ENCODE data around the gene PTGER3. TPM values are rescaled to one million over a fixed set of nuclear protein-coding genes. Genes with fewer than 3 reads are reported as not detected.

PTGER3 gene
- total RNA-seq, 5 donors from 2014 or later (not counting 1 experiment from before 2014, with no cell fraction given) = 0.10 to 0.53 (median 0.31) TPM; not detected in 1

- H3K4me1 Mint-ChIP-seq = no peaks in the 10 kb centered on the region
- H3K9me3 ChIP-seq = no peaks in the 10 kb centered on the region
- ChIA-PET POLR2A (no interaction called here), CTCF (no interaction called here)
- H3K4me1 ChIP-seq (ENCODE audit: control insufficient read depth in 1 of 2, extremely low read depth in 1 of 2, insufficient read depth in 2 of 2, low read length in 2 of 2) = no peaks in the 10 kb centered on the region
- no peaks in the 10 kb centered on the region for H3K27me3 ChIP-seq (replicated peaks in 1 of 2; ENCODE audit: control insufficient read depth in 2 of 2, extremely low read depth in 1 of 2, insufficient read depth in 2 of 2, low read length in 1 of 2)
- ATAC-seq (replicated peaks in 1 of 4) (no peak), DNase-seq (no peak)
- H3K27me3 Mint-ChIP-seq = peaks cover 3 to 9% of the 10 kb centered on the region in 2 donors
- no peak overlapping the region for H3K27ac Mint-ChIP-seq
- H3K36me3 ChIP-seq (ENCODE audit: control insufficient read depth in 2 of 2, extremely low read depth in 1 of 2, insufficient read depth in 1 of 2, low read length in 1 of 2) = no peaks in the 10 kb centered on the region
- H3K4me3 ChIP-seq (ENCODE audit: control insufficient read depth in 1 of 2, extremely low read depth in 1 of 2, low read length in 1 of 2) = no peak overlapping the region
- no peaks in the 10 kb centered on the region for H3K9me3 Mint-ChIP-seq
- no peak overlapping the region for H3K27ac ChIP-seq (ENCODE audit: low read length)
- no CpG with 5 or more reads among the region's 2 CpGs for WGBS (ENCODE audit: insufficient coverage)
- no peaks in the 10 kb centered on the region for H3K36me3 Mint-ChIP-seq
- no peak overlapping the region for H3K4me3 Mint-ChIP-seq
Observed at GRCh38 chr1:71001624-71002023, 46.0 kb downstream of the PTGER3 start.

GRCh38 chr1:70997793-70998192 is 49.8 kb downstream of the PTGER3 start:
- peaks cover 3 to 10% of the 10 kb centered on the region in 2 donors for H3K27me3 Mint-ChIP-seq
- no peaks in the 10 kb centered on the region for H3K4me1 Mint-ChIP-seq
- no peak overlapping the region for H3K4me3 Mint-ChIP-seq
- H3K36me3 ChIP-seq (ENCODE audit: control insufficient read depth in 2 of 2, extremely low read depth in 1 of 2, insufficient read depth in 1 of 2, low read length in 1 of 2) = no peaks in the 10 kb centered on the region
- no peaks in the 10 kb centered on the region for H3K9me3 ChIP-seq
- no peak overlapping the region for H3K4me3 ChIP-seq (ENCODE audit: control insufficient read depth in 1 of 2, extremely low read depth in 1 of 2, low read length in 1 of 2)
- H3K27ac Mint-ChIP-seq = no peak overlapping the region
- no peaks in the 10 kb centered on the region for H3K27me3 ChIP-seq (replicated peaks in 1 of 2; ENCODE audit: control insufficient read depth in 2 of 2, extremely low read depth in 1 of 2, insufficient read depth in 2 of 2, low read length in 1 of 2)
- H3K36me3 Mint-ChIP-seq = no peaks in the 10 kb centered on the region
- DNase-seq = no peak
- WGBS (ENCODE audit: insufficient coverage) = no CpG with 5 or more reads among the region's 1 CpG
- no peak for ATAC-seq (replicated peaks in 1 of 4)
- H3K9me3 Mint-ChIP-seq = no peaks in the 10 kb centered on the region
- H3K27ac ChIP-seq (ENCODE audit: low read length) = no peak overlapping the region
- H3K4me1 ChIP-seq (ENCODE audit: control insufficient read depth in 1 of 2, extremely low read depth in 1 of 2, insufficient read depth in 2 of 2, low read length in 2 of 2) = peaks cover 0 to 3% of the 10 kb centered on the region in 2 experiments
- POLR2A ChIA-PET = no interaction called here
- CTCF ChIA-PET = interaction anchor here in 1 of 2 donors (0.6 kb wide), 1 partner anchor 21 kb away, joined by 3 read pairs; no protein-coding TSS in a partner anchor

GRCh38 chr1:70994753-70995268 is 52.8 kb downstream of the PTGER3 start:
- H3K9me3 Mint-ChIP-seq = no peaks in the 10 kb centered on the region
- Histone ChIP-seq H3K36me3 (ENCODE audit: control insufficient read depth in 2 of 2, extremely low read depth in 1 of 2, insufficient read depth in 1 of 2, low read length in 1 of 2) (no peaks in the 10 kb centered on the region), H3K4me1 (ENCODE audit: control insufficient read depth in 1 of 2, extremely low read depth in 1 of 2, insufficient read depth in 2 of 2, low read length in 2 of 2) (peaks cover 0 to 3% of the 10 kb centered on the region in 2 experiments), H3K27me3 (replicated peaks in 1 of 2; ENCODE audit: control insufficient read depth in 2 of 2, extremely low read depth in 1 of 2, insufficient read depth in 2 of 2, low read length in 1 of 2) (no peaks in the 10 kb centered on the region), H3K27ac (ENCODE audit: low read length) (no peak overlapping the region), H3K4me3 (ENCODE audit: control insufficient read depth in 1 of 2, extremely low read depth in 1 of 2, low read length in 1 of 2) (no peak overlapping the region), H3K9me3 (no peaks in the 10 kb centered on the region)
- no peak overlapping the region for H3K27ac Mint-ChIP-seq
- ATAC-seq (replicated peaks in 1 of 4) (no peak), DNase-seq (no peak)
- no peaks in the 10 kb centered on the region for H3K36me3 Mint-ChIP-seq
- no peak overlapping the region for H3K4me3 Mint-ChIP-seq
- ChIA-PET CTCF (no interaction called here), POLR2A (no interaction called here)
- H3K4me1 Mint-ChIP-seq = no peaks in the 10 kb centered on the region
- peaks cover 7 to 10% of the 10 kb centered on the region in 2 donors for H3K27me3 Mint-ChIP-seq
- no CpG with 5 or more reads among the region's 1 CpG for WGBS (ENCODE audit: insufficient coverage)

- ChIA-PET CTCF (no interaction called here), POLR2A (no interaction called here)
- no peak for ATAC-seq (replicated peaks in 1 of 4)
- peak in 2 of 35 experiments; percentile 1 to 2 for DNase-seq
- Histone ChIP-seq H3K27me3 (replicated peaks in 1 of 2; ENCODE audit: control insufficient read depth in 2 of 2, extremely low read depth in 1 of 2, insufficient read depth in 2 of 2, low read length in 1 of 2) (no peaks in the 10 kb centered on the region), H3K36me3 (ENCODE audit: control insufficient read depth in 2 of 2, extremely low read depth in 1 of 2, insufficient read depth in 1 of 2, low read length in 1 of 2) (no peaks in the 10 kb centered on the region), H3K4me1 (ENCODE audit: control insufficient read depth in 1 of 2, extremely low read depth in 1 of 2, insufficient read depth in 2 of 2, low read length in 2 of 2) (peaks cover 0 to 3% of the 10 kb centered on the region in 2 experiments), H3K27ac (ENCODE audit: low read length) (no peak overlapping the region), H3K4me3 (ENCODE audit: control insufficient read depth in 1 of 2, extremely low read depth in 1 of 2, low read length in 1 of 2) (no peak overlapping the region), H3K9me3 (no peaks in the 10 kb centered on the region)
- Mint-ChIP-seq H3K27me3 (peaks cover 6 to 7% of the 10 kb centered on the region in 2 donors), H3K36me3 (no peaks in the 10 kb centered on the region), H3K27ac (no peak overlapping the region), H3K4me3 (no peak overlapping the region), H3K4me1 (no peaks in the 10 kb centered on the region), H3K9me3 (no peaks in the 10 kb centered on the region)
- WGBS (ENCODE audit: insufficient coverage) = 41% methylated on average over 2 of the region's 3 CpGs
Observed at GRCh38 chr1:70993798-70994197, 53.8 kb downstream of the PTGER3 start.

GRCh38 chr1:70992521-70992920 is 55.1 kb downstream of the PTGER3 start:
- peaks cover 0 to 3% of the 10 kb centered on the region in 2 experiments for H3K4me1 ChIP-seq (ENCODE audit: control insufficient read depth in 1 of 2, extremely low read depth in 1 of 2, insufficient read depth in 2 of 2, low read length in 2 of 2)
- no peak overlapping the region for H3K27ac ChIP-seq (ENCODE audit: low read length)
- H3K36me3 ChIP-seq (ENCODE audit: control insufficient read depth in 2 of 2, extremely low read depth in 1 of 2, insufficient read depth in 1 of 2, low read length in 1 of 2) = no peaks in the 10 kb centered on the region
- H3K4me3 ChIP-seq (ENCODE audit: control insufficient read depth in 1 of 2, extremely low read depth in 1 of 2, low read length in 1 of 2) = no peak overlapping the region
- Mint-ChIP-seq H3K36me3 (no peaks in the 10 kb centered on the region), H3K27me3 (peaks cover 3 to 4% of the 10 kb centered on the region in 2 donors), H3K4me1 (no peaks in the 10 kb centered on the region), H3K9me3 (no peaks in the 10 kb centered on the region), H3K4me3 (no peak overlapping the region), H3K27ac (no peak overlapping the region)
- ChIA-PET CTCF (no interaction called here), POLR2A (no interaction called here)
- DNase-seq = no peak
- H3K9me3 ChIP-seq = no peaks in the 10 kb centered on the region
- WGBS (ENCODE audit: insufficient coverage) = no CpG with 5 or more reads among the region's 2 CpGs
- H3K27me3 ChIP-seq (replicated peaks in 1 of 2; ENCODE audit: control insufficient read depth in 2 of 2, extremely low read depth in 1 of 2, insufficient read depth in 2 of 2, low read length in 1 of 2) = no peaks in the 10 kb centered on the region
- no peak for ATAC-seq (replicated peaks in 1 of 4)

DNA sequence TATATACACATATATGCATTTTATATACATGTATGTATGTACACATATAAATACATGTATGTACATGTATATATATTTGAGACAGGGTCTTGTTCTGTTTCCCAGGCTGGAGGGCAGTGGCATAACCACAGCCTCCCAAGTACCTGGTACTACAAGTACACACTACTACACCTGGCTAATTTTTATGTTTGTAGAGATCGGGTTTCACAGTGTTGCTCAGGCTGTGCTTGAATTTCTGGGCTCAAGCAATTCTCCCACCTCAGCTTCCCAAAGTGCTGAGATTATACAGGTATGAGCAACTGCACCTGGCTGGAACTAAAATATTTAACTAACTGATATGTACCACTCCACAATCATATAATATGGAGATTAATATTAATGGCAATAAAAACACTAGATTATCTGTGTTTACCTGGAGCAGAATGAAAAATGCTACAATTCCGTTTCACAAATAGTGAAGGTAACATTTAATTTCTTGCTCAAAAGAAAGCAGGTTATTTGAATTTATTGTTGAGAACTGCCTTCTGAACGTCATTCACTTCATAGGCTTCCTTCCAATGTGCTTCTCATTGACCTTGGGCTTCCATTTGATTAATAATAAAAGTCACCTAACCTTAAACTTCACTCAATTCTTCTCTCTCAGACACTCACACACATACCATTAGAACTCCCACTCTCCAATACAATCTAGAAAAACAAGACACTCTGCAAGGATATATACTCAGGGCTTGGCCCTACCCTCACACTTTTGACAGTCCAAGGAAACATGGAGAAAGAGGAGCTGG is 57.0 kb downstream of the PTGER3 start:
- Mint-ChIP-seq H3K4me3 (no peak overlapping the region), H3K9me3 (no peaks in the 10 kb centered on the region), H3K36me3 (no peaks in the 10 kb centered on the region), H3K4me1 (no peaks in the 10 kb centered on the region), H3K27me3 (peaks cover 4 to 9% of the 10 kb centered on the region in 2 donors), H3K27ac (no peak overlapping the region)
- Histone ChIP-seq H3K27ac (ENCODE audit: low read length) (no peak overlapping the region), H3K27me3 (replicated peaks in 1 of 2; ENCODE audit: control insufficient read depth in 2 of 2, extremely low read depth in 1 of 2, insufficient read depth in 2 of 2, low read length in 1 of 2) (no peaks in the 10 kb centered on the region), H3K9me3 (no peaks in the 10 kb centered on the region), H3K4me1 (ENCODE audit: control insufficient read depth in 1 of 2, extremely low read depth in 1 of 2, insufficient read depth in 2 of 2, low read length in 2 of 2) (peaks cover 0 to 3% of the 10 kb centered on the region in 2 experiments), H3K36me3 (ENCODE audit: control insufficient read depth in 2 of 2, extremely low read depth in 1 of 2, insufficient read depth in 1 of 2, low read length in 1 of 2) (no peaks in the 10 kb centered on the region), H3K4me3 (ENCODE audit: control insufficient read depth in 1 of 2, extremely low read depth in 1 of 2, low read length in 1 of 2) (no peak overlapping the region)
- ATAC-seq (replicated peaks in 1 of 4) (no peak), DNase-seq (no peak)
- ChIA-PET CTCF (no interaction called here), POLR2A (no interaction called here)
- WGBS (ENCODE audit: insufficient coverage) = 20% methylated on average over 1 of the region's 3 CpGs
